DOHH2 (cell line): ENCODE results near the gene CPNE2.

Experiments used
- H3F3A ChIP-seq: fragments of 200-600 bp; sonication (generic), shearing (Covaris generic); 2 replicates; pipeline ENCODE4 v1.6.0; 2016; ENCODE audit warnings: antibody characterized with exemption, mild to moderate bottlenecking; ENCODE audit not compliant: control insufficient read depth, insufficient read depth
- H3K27ac ChIP-seq: fragments of 200-600 bp; sonication (generic); 2 replicates; pipeline ENCODE4 v1.5.1; 2014; ENCODE audit warnings: low read depth, mild to moderate bottlenecking, low read length, moderate library complexity
- H3K27me3 ChIP-seq: fragments of 200-600 bp; sonication (generic); 2 replicates; pipeline ENCODE4 v1.6.1; 2014; ENCODE audit warnings: mild to moderate bottlenecking, low read length, mixed read lengths; ENCODE audit not compliant: control insufficient read depth
- H3K36me3 ChIP-seq: fragments of 200-600 bp; sonication (generic); 2 replicates; pipeline ENCODE4 v1.6.1; 2014; ENCODE audit warnings: mild to moderate bottlenecking, low read length, moderate library complexity, mixed read lengths; ENCODE audit not compliant: control insufficient read depth
- H3K4me1 ChIP-seq: fragments of 200-600 bp; sonication (generic); 2 replicates; pipeline ENCODE4 v1.6.1; 2014; ENCODE audit warnings: mild to moderate bottlenecking, low read length, mixed read lengths; ENCODE audit not compliant: control insufficient read depth
- H3K4me2 ChIP-seq: fragments of 200-600 bp; sonication (generic); 2 replicates; pipeline ENCODE4 v1.6.0; 2014; ENCODE audit warnings: mild to moderate bottlenecking, low read length, moderate library complexity
- H3K4me3 ChIP-seq: fragments of 200-600 bp; sonication (generic); 2 replicates; pipeline ENCODE4 v1.5.1; 2014; ENCODE audit warnings: mild to moderate bottlenecking, low read length, mixed read lengths
- H3K79me2 ChIP-seq: fragments of 200-600 bp; sonication (generic); 2 replicates; pipeline ENCODE4 v1.6.1; 2014; ENCODE audit warnings: mild to moderate bottlenecking, low read length, mixed read lengths; ENCODE audit not compliant: control insufficient read depth
- H3K9me2 ChIP-seq: fragments of 200-600 bp; sonication (generic); replicated peaks from 2 replicates; pipeline ENCODE4 v1.6.1; 2014; ENCODE audit warnings: mild to moderate bottlenecking, low read length, mixed read lengths; ENCODE audit not compliant: control insufficient read depth
- H3K9me3 ChIP-seq: fragments of 200-600 bp; sonication (generic); 2 replicates; pipeline ENCODE4 v1.6.1; 2014; ENCODE audit warnings: antibody characterized with exemption, low read length, mixed read lengths; ENCODE audit not compliant: control insufficient read depth, insufficient read depth
- H4K20me1 ChIP-seq: fragments of 200-600 bp; sonication (generic); 2 replicates; pipeline ENCODE4 v1.6.0; 2014; ENCODE audit warnings: low read depth, mild to moderate bottlenecking, antibody characterized with exemption, low read length, moderate library complexity; ENCODE audit not compliant: control insufficient read depth, insufficient read depth
- EZH2phosphoT487 ChIP-seq: fragments of 200-600 bp; sonication (generic); IDR thresholded peaks from 2 replicates; pipeline ENCODE4 v1.6.1; 2017; ENCODE audit warnings: borderline replicate concordance, mild to moderate bottlenecking, antibody characterized with exemption, low read length, moderate library complexity, mixed read lengths
- TF ChIP-seq, protein P1 (sequence below): fragments of 200-600 bp; sonication (generic); IDR thresholded peaks from one replicate; pipeline ENCODE4 v1.5.1; 2014; ENCODE audit warnings: antibody characterized with exemption, mild to moderate bottlenecking, low read depth, low read length; ENCODE audit not compliant: poor library complexity, severe bottlenecking

CPNE2 gene

DNA sequence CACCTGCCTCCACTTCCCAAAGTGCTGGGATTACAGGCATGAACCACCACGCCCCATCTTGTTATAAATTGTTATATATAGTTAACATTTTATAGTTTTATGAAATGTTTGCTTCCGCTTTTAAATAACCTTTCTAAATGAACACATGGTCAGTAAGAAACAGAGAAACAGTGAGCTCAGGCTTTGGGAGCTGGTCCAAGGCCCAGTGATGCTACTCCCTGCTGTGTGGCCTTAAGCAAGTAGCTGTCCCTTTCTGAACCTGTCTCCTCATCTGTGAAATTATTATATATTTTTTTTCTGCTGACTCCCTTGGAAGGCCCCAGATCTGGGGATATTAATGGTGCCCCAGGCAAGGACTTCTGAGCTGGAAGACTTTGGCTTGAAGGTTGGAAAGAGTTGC lies 19.0 kb downstream of the CPNE2 start:
- Histone ChIP-seq H3K9me3 (no peaks in the 10 kb centered on the region), H4K20me1 (no peaks in the 10 kb centered on the region), H3K4me1 (peaks cover 16% of the 10 kb centered on the region; the same call in 1 of the 2 replicates), H3K36me3 (no peaks in the 10 kb centered on the region), H3K4me3 (no peak overlapping the region), H3K9me2 (no peaks in the 10 kb centered on the region), H3K79me2 (no peaks in the 10 kb centered on the region), H3K4me2 (no peak overlapping the region), H3F3A (0 out of 2 replicates have a peak, but pooled peaks cover 4% of the 10 kb centered on the region), H3K27ac (no peak overlapping the region), H3K27me3 (no peaks in the 10 kb centered on the region)
- no peak for TF ChIP-seq EZH2phosphoT487
- TF ChIP-seq, protein P1, sequence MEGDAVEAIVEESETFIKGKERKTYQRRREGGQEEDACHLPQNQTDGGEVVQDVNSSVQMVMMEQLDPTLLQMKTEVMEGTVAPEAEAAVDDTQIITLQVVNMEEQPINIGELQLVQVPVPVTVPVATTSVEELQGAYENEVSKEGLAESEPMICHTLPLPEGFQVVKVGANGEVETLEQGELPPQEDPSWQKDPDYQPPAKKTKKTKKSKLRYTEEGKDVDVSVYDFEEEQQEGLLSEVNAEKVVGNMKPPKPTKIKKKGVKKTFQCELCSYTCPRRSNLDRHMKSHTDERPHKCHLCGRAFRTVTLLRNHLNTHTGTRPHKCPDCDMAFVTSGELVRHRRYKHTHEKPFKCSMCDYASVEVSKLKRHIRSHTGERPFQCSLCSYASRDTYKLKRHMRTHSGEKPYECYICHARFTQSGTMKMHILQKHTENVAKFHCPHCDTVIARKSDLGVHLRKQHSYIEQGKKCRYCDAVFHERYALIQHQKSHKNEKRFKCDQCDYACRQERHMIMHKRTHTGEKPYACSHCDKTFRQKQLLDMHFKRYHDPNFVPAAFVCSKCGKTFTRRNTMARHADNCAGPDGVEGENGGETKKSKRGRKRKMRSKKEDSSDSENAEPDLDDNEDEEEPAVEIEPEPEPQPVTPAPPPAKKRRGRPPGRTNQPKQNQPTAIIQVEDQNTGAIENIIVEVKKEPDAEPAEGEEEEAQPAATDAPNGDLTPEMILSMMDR: no peak

DNA sequence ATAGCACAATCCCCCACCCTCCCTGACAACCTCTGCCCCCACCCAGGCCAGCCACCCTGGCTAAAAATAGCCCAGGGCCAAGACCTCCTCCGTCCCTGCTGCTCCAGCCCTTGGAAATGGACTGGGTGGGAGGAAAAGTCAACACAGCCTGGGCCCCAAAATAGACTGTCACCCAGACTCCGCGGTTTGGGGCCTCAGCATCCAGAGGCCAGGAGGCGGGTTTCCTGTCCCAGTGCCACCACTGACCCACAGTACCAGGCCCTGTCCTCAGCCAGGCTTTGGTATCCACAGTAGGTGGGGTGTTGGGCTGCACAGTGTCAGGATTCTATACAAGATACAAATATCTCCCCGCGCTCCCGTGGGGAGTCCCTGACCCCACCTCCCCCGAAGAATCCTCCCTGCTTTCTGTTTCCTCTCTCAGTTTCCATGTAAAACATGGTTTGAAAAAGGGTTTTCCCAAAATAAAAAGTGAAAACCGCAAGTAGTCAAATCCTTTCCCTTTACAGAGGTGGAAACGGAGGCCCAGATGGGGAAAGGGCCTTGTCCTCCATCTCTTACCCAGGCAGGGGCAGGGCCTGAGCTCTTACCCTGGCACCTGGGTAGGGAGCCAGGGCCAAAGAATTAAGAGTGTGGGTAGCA lies 20.1 kb downstream of the CPNE2 start:
- 0 out of 2 replicates have a peak, but pooled peaks cover 4% of the 10 kb centered on the region for H3F3A ChIP-seq
- no peaks in the 10 kb centered on the region for H3K27me3 ChIP-seq
- H3K4me3 ChIP-seq: no peak overlapping the region
- no peaks in the 10 kb centered on the region for H4K20me1 ChIP-seq
- no peaks in the 10 kb centered on the region for H3K9me2 ChIP-seq
- H3K79me2 ChIP-seq: no peaks in the 10 kb centered on the region
- TF ChIP-seq, protein P1: no peak
- no peak for TF ChIP-seq EZH2phosphoT487
- H3K27ac ChIP-seq: no peak overlapping the region
- H3K36me3 ChIP-seq: no peaks in the 10 kb centered on the region
- no peaks in the 10 kb centered on the region for H3K9me3 ChIP-seq
- no peak overlapping the region for H3K4me2 ChIP-seq
- peaks cover 16% of the 10 kb centered on the region; the same call in 1 of the 2 replicates for H3K4me1 ChIP-seq

DNA sequence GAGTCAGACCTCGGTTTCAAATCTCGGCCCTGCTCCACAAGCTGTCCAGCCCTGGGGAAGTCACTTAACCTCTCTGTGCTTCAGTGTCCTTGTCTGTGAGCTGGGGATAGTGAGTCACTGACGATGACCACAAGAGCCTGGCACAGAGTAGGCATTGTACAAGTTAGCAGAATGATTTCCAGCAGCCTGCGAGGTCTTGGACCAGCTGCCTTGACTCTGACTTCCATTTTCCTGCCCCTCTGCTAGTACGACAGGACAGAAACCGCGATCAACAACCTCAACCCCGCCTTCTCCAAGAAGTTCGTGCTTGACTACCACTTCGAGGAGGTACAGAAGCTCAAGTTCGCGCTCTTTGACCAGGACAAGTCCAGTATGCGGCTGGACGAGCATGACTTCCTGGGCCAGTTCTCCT lies 20.7 kb downstream of the CPNE2 start:
- Histone ChIP-seq H3K79me2 (no peaks in the 10 kb centered on the region), H3K27me3 (no peaks in the 10 kb centered on the region), H3K4me2 (no peak overlapping the region), H3K36me3 (no peaks in the 10 kb centered on the region), H3K4me3 (no peak overlapping the region), H3K9me3 (no peaks in the 10 kb centered on the region), H3F3A (0 out of 2 replicates have a peak, but pooled peaks cover 4% of the 10 kb centered on the region), H3K27ac (no peak overlapping the region), H3K9me2 (no peaks in the 10 kb centered on the region), H3K4me1 (peaks cover 16% of the 10 kb centered on the region; the same call in 1 of the 2 replicates), H4K20me1 (no peaks in the 10 kb centered on the region)
- TF ChIP-seq EZH2phosphoT487: no peak
- TF ChIP-seq, protein P1: no peak
